Measurements from ENCODE around the gene JTB. TPM values are rescaled to one million over a fixed set of nuclear protein-coding genes. Genes with fewer than 3 reads are reported as not detected.

Gene JTB
- polyA plus RNA-seq, 1 of the 3 experiments (the other 2 are of a cell fraction) = 118 TPM

GRCh38 chr1:153932156-153933131, 45.0 kb downstream of the JTB start:
- Histone ChIP-seq H3K9me3 (no peaks in the 10 kb centered on the region), H3K79me2 (ENCODE audit: insufficient read depth) (no peaks in the 10 kb centered on the region), H3F3A (replicated peaks; ENCODE audit: insufficient read depth) (peaks cover 14% of the 10 kb centered on the region), H3K4me1 (ENCODE audit: control insufficient read depth in 1 of 2, insufficient read depth in 2 of 2, low read depth in 1 of 2, low read length in 1 of 2) (peaks cover 0 to 21% of the 10 kb centered on the region in 2 experiments; a peak in 1 of 4 replicates), H3K27me3 (ENCODE audit: insufficient read depth) (no peaks in the 10 kb centered on the region), H3K36me3 (replicated peaks in 1 of 2; ENCODE audit: control insufficient read depth in 1 of 2, insufficient read depth in 2 of 2, low read length in 1 of 2) (peaks cover 0 to 48% of the 10 kb centered on the region in 2 experiments), H3K9ac (no peak overlapping the region), H3K4me3 (ENCODE audit: low read depth in 2 of 2, low read length in 1 of 2) (no peak overlapping the region), H4K20me1 (ENCODE audit: insufficient read depth) (no peaks in the 10 kb centered on the region), H3K9me2 (no peaks in the 10 kb centered on the region), H2AFZ (ENCODE audit: low read depth) (no peak overlapping the region), H3K4me2 (no peak overlapping the region), H3K27ac (ENCODE audit: low read depth in 2 of 2, low read length in 1 of 2) (no peak overlapping the region)
- CTCF ChIA-PET = no interaction called here
- DNase-seq = peak; percentile 8
- POLR2A ChIA-PET = no interaction called here
- TF ChIP-seq TAF1 (IDR thresholded peaks at IDR 0.05; ENCODE audit: borderline replicate concordance, low read depth, low read length) (no peak), IRF3 (IDR thresholded peaks at IDR 0.05; ENCODE audit: low read depth, low read length) (no peak), RAD21 (IDR thresholded peaks at IDR 0.05; ENCODE audit: low read length) (no peak), ZBTB33 (IDR thresholded peaks at IDR 0.05; ENCODE audit: borderline replicate concordance, low read depth) (no peak), EP300 (IDR thresholded peaks at IDR 0.05; ENCODE audit: borderline replicate concordance in 1 of 2, low read depth in 1 of 2, low read length in 1 of 2) (no peak), ELF1 (IDR thresholded peaks at IDR 0.05) (no peak), MAX (IDR thresholded peaks at IDR 0.05; ENCODE audit: low read depth) (no peak), USF1 (IDR thresholded peaks at IDR 0.05; ENCODE audit: borderline replicate concordance, low read depth) (no peak), POLR2AphosphoS5 (IDR thresholded peaks at IDR 0.05; ENCODE audit: low read depth, low read length) (no peak), RXRA (IDR thresholded peaks at IDR 0.05; ENCODE audit: borderline replicate concordance, low read depth) (no peak), CHD2 (IDR thresholded peaks at IDR 0.05; ENCODE audit: low read length, partially characterized antibody) (no peak), MEF2A (IDR thresholded peaks at IDR 0.05; ENCODE audit: borderline replicate concordance, low read depth) (no peak), FOXJ3 (CRISPR knock-in tag; IDR thresholded peaks at IDR 0.05) (no peak), MXI1 (IDR thresholded peaks at IDR 0.05; ENCODE audit: low read depth, low read length) (no peak)
- WGBS (ENCODE audit: low lambda C conversion rate) = over 99% methylated on average over 15 of the region's 18 CpGs
